HepG2 (cell line): Measurements from ENCODE around the gene GRAMD1A. TPM values are rescaled to one million over a fixed set of nuclear protein-coding genes. Genes with fewer than 3 reads are reported as not detected.

Source experiments
- BCL3 ChIP-seq: sonication (generic); formaldehyde crosslinking; IDR thresholded peaks from 2 replicates; pipeline ENCODE4 v1.5.1; 2020; ENCODE audit warnings: mild to moderate bottlenecking, missing genetic modification reagents, moderate library complexity
- CHD4 ChIP-seq: fragments of 200-600 bp; sonication (generic); IDR thresholded peaks from 2 replicates; pipeline ENCODE4 v1.7.0; 2017; ENCODE audit warnings: mild to moderate bottlenecking, low read length, borderline replicate concordance
- DPF2 ChIP-seq: sonication (generic); formaldehyde crosslinking; IDR thresholded peaks from 2 replicates; pipeline ENCODE4 v1.4.0; 2020; ENCODE audit warnings: mild to moderate bottlenecking, low read depth, missing genetic modification reagents, borderline replicate concordance
- FOXP4 ChIP-seq: sonication (generic); formaldehyde crosslinking; IDR thresholded peaks from 2 replicates; pipeline ENCODE4 v1.4.0; 2020; ENCODE audit warnings: missing genetic modification reagents
- HMGXB4 ChIP-seq, 2 experiments: sonication (generic) in 1 of 2; formaldehyde crosslinking in 1 of 2; IDR thresholded peaks; 2 replicates each; pipeline versions ENCODE4 v1.4.0 to v1.6.1; 2018 to 2020; ENCODE audit warnings: missing genetic modification reagents in 2 of 2, borderline replicate concordance in 1 of 2, low read depth in 1 of 2, mild to moderate bottlenecking in 1 of 2, missing biosample characterization in 1 of 2
- HNRNPK ChIP-seq: fragments of 200-400 bp; formaldehyde crosslinking; IDR thresholded peaks from 2 replicates; pipeline ENCODE4 v1.6.1; 2018; ENCODE audit warnings: low read length, low read depth, moderate library complexity, mild to moderate bottlenecking; ENCODE audit not compliant: poor library complexity, severe bottlenecking
- HOXA3 ChIP-seq: sonication (generic); formaldehyde crosslinking; IDR thresholded peaks from 2 replicates; pipeline ENCODE4 v1.5.0; 2020; ENCODE audit warnings: missing genetic modification reagents
- KDM2A ChIP-seq: sonication (generic); formaldehyde crosslinking; IDR thresholded peaks from 2 replicates; pipeline ENCODE4 v1.4.0; 2020; ENCODE audit warnings: low read depth, missing genetic modification reagents, borderline replicate concordance
- MAFG ChIP-seq: sonication (generic); formaldehyde crosslinking; IDR thresholded peaks from 2 replicates; pipeline ENCODE4 v1.5.1; 2020; ENCODE audit warnings: mild to moderate bottlenecking, missing genetic modification reagents
- MEF2D ChIP-seq: sonication (generic); formaldehyde crosslinking; IDR thresholded peaks from 2 replicates; pipeline ENCODE4 v1.5.1; 2020; ENCODE audit warnings: mild to moderate bottlenecking, missing genetic modification reagents
- MIXL1 ChIP-seq: IDR thresholded peaks from 2 replicates; pipeline ENCODE4 v1.6.1; 2016
- NCOR1 ChIP-seq: fragments of 200-600 bp; sonication (generic); IDR thresholded peaks from 2 replicates; pipeline ENCODE4 v1.7.0; 2017; ENCODE audit warnings: antibody characterized with exemption, low read length, borderline replicate concordance
- RXRB ChIP-seq: IDR thresholded peaks from 2 replicates; pipeline ENCODE4 v1.6.1; 2016; ENCODE audit warnings: borderline replicate concordance, missing genetic modification reagents, missing compliant biosample characterization
- ZFP36L2 ChIP-seq: sonication (generic); formaldehyde crosslinking; IDR thresholded peaks from 2 replicates; pipeline ENCODE4 v1.4.0; 2020; ENCODE audit warnings: missing genetic modification reagents
- ZHX1 ChIP-seq: sonication (generic); formaldehyde crosslinking; IDR thresholded peaks from 2 replicates; pipeline ENCODE4 v1.8.1; 2022; ENCODE audit warnings: low read depth, mild to moderate bottlenecking, missing genetic modification reagents
- ZNF230 ChIP-seq: sonication (generic); formaldehyde crosslinking; IDR thresholded peaks from 2 replicates; pipeline ENCODE4 v1.4.0; 2020; ENCODE audit warnings: mild to moderate bottlenecking, missing genetic modification reagents
- ZNF468 ChIP-seq: sonication (generic); formaldehyde crosslinking; IDR thresholded peaks from 2 replicates; pipeline ENCODE4 v1.8.0; 2022; ENCODE audit warnings: mild to moderate bottlenecking, moderate library complexity, missing genetic modification reagents
- ZNF768 ChIP-seq: sonication (generic); formaldehyde crosslinking; IDR thresholded peaks from 2 replicates; pipeline ENCODE4 v1.4.0; 2020; ENCODE audit warnings: missing genetic modification reagents
- ZNF781 ChIP-seq: sonication (generic); formaldehyde crosslinking; IDR thresholded peaks from 2 replicates; pipeline ENCODE4 v1.5.1; 2020; ENCODE audit warnings: borderline replicate concordance, mild to moderate bottlenecking, missing genetic modification reagents; ENCODE audit errors: not compliant biosample characterization
- polyA plus RNA-seq, 8 experiments: library from polyadenylated mRNA; depleted of rRNA in 3 of 8; stranded (reverse) in 7 of 8; unstranded in 1 of 8; fragments of >200 nt; fragmentation: Illumina TruSeq in 4 of 8; extraction: Trizol in 4 of 8; gene quantifications; 2 replicates each; pipeline versions ENCODE4 v1.2.1 to v1.2.3, GENCODE V29; 2011 to 2016; ENCODE audit warnings: low read depth in 4 of 8, missing spikeins in 1 of 8, mixed read lengths in 1 of 8; ENCODE audit not compliant: insufficient read depth in 1 of 8
- total RNA-seq, 5 experiments: library from RNA; depleted of rRNA; stranded (reverse); fragments of >200 nt; fragmentation: Illumina TruSeq; extraction: Trizol; gene quantifications; 2 replicates each; pipeline ENCODE4 v1.2.3, GENCODE V29; 2016; ENCODE audit warnings: low read depth in 1 of 5

Gene GRAMD1A
- total and polyA plus RNA-seq, 2 of the 13 experiments (the other 11 are each of a cell fraction or from before 2014, with no cell fraction given): 14.7 to 181 TPM

GRCh38 chr19:35039881-35040825 is 40.0 kb downstream of the GRAMD1A start (continued):
- TF ChIP-seq ZNF768 (CRISPR knock-in tag): peak; percentile 62; the same call in 1 of the 2 replicates
- TF ChIP-seq ZNF230 (CRISPR knock-in tag): no peak
- peak; percentile 78; the same call in 1 of the 2 replicates for TF ChIP-seq CHD4
- peak in 1 of 2 experiments; percentile 45; a peak in 3 of 4 replicates for TF ChIP-seq HMGXB4 (CRISPR knock-in tag; IDR thresholded peaks at IDR 0.05; ENCODE audit: borderline replicate concordance in 1 of 2, low read depth in 1 of 2)
- 0 out of 2 replicates have a peak, but pooled peaks have one; percentile 8 for TF ChIP-seq MIXL1 (CRISPR knock-in tag)
- peak; percentile 62 for TF ChIP-seq HNRNPK
- TF ChIP-seq HOXA3 (CRISPR knock-in tag): peak; percentile 42; the same call in 1 of the 2 replicates
- no peak; the same call in 1 of the 2 replicates for TF ChIP-seq ZHX1 (CRISPR knock-in tag)
- TF ChIP-seq RXRB (CRISPR knock-in tag): peak; percentile 80
- peak; percentile 18 for TF ChIP-seq ZNF781
- TF ChIP-seq FOXP4 (CRISPR knock-in tag): peak; percentile 19; the same call in 1 of the 2 replicates
- TF ChIP-seq MAFG (CRISPR knock-in tag): peak; percentile 8; the same call in 1 of the 2 replicates
- TF ChIP-seq DPF2 (CRISPR knock-in tag): 0 out of 2 replicates have a peak, but pooled peaks have one; percentile 29
- TF ChIP-seq NCOR1: peak; percentile 42; the same call in 1 of the 2 replicates
- no peak for TF ChIP-seq ZFP36L2 (CRISPR knock-in tag)
- TF ChIP-seq ZNF468 (CRISPR knock-in tag): no peak
- no peak for TF ChIP-seq MEF2D (CRISPR knock-in tag)
- no peak for TF ChIP-seq KDM2A (CRISPR knock-in tag)
- no peak for TF ChIP-seq BCL3 (CRISPR knock-in tag)
